AG09309 (cell line): ENCODE measurements around the gene MPP1.

Source experiments
- DNase-seq: peaks from one replicate; pipeline ENCODE4 v3.0.0-alpha.2; 2010; ENCODE audit warnings: low read depth
- H3K4me3 ChIP-seq: 2 replicates; pipeline ENCODE4 v1.5.1; 2011; ENCODE audit warnings: mild to moderate bottlenecking, low read depth, low read length, moderate library complexity; ENCODE audit not compliant: control insufficient read depth
- TF ChIP-seq, protein P1 (sequence below): IDR thresholded peaks from 2 replicates; pipeline ENCODE4 v1.5.1; 2011; ENCODE audit warnings: mild to moderate bottlenecking, low read depth, low read length, inconsistent platforms; ENCODE audit not compliant: insufficient read depth, control insufficient read depth; ENCODE audit errors: missing control alignments

The MPP1 gene

DNA sequence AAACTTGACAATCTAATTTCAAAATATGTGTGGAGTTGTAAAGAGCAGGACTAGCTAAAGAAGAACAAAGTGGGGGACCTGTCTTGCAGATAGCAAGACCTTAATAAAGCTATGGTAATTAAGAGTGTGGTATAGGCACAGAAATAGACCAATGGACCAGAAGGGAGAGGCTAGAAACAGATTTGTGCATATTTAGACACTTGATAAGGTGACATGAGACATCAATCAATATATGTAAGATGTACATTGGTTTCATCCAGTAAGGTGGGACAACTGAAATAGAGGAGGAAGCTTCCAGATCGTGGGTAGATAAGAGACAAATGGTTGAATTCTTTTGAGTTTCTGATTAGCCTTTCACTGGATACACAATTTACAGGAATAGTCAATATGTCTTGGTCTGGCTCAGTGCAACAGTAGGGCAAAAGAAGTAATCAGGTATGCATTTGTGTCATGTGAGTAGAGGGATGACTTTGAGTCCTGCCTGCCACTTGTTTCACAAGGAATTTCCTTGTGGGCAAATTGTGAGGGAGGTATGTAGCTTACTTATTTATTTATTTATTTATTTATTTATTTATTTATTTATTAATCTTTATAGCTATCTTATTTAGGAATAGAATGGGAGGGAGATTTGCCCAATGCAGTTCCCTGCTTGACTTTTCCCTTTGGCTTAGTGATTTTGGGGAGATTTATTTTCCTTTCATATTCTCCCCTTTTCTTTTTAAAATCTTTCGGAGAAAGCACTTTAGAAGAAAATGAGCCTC is 7.2 kb upstream of the MPP1 start:
- H3K4me3 ChIP-seq = no peak overlapping the region
- no peak for DNase-seq
- TF ChIP-seq, protein P1, sequence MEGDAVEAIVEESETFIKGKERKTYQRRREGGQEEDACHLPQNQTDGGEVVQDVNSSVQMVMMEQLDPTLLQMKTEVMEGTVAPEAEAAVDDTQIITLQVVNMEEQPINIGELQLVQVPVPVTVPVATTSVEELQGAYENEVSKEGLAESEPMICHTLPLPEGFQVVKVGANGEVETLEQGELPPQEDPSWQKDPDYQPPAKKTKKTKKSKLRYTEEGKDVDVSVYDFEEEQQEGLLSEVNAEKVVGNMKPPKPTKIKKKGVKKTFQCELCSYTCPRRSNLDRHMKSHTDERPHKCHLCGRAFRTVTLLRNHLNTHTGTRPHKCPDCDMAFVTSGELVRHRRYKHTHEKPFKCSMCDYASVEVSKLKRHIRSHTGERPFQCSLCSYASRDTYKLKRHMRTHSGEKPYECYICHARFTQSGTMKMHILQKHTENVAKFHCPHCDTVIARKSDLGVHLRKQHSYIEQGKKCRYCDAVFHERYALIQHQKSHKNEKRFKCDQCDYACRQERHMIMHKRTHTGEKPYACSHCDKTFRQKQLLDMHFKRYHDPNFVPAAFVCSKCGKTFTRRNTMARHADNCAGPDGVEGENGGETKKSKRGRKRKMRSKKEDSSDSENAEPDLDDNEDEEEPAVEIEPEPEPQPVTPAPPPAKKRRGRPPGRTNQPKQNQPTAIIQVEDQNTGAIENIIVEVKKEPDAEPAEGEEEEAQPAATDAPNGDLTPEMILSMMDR = no peak

DNA sequence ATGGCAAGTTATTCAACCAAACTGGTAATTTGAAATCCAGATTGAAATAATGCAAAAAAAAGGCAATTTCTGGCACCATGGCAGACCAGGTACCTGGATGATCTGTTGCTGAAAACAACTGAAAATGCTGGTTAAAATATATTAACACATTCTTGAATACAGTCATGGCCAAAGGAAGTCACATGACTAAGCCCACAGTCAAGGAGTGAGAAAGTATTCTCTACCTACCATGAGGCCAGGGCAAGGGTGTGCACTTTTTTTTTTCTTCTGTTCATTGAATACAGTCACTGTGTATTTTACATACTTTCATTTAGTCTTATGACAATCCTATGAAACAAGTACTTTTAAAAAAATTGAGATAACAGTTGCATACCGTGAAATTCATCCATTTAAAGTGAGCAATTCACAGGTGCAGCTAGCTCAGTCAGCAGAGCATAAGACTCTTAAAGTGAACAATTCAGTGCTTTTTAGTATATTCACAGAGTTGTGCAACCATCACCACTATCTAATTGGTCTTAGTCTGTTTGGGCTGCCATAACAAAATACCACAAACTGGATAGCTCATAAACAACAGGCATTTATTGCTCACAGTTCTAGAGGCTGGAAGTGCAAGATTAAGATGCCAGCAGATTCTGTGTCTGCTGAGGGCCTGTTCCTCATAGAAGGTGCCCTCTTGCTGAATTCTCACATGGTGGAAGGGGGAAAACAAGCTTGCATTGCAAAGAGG is 4.8 kb upstream of the MPP1 start:
- no peak overlapping the region for H3K4me3 ChIP-seq
- TF ChIP-seq, protein P1 = no peak
- no peak for DNase-seq

DNA sequence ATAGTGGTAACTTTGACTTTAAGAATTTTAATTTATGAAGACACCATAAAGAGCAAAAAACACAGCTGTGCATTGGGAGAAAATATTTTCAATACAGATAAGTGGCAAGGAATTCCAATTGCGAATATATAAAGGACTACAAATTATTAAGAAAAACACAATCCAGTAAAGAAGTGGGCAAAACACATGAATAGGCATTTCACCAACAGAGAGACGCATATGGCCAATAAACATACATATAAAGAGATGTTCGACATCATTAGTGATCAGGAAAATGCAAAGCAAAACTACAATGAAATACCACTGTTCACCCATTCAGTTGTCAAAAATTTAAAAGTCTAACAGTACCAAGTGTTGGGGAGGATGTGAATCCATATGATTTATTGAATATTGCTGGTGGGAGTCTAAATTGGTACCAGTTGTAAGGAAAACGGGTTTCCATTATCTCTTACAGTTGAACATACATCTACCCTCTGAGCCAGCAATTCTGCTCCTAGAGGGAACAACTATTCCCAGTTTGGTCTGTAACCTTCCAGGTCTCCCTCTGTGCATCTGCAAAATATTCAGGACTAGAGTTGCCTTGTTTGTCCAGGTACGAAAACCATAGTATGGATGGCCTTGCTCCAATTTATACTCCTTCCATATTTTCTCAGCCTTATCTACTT is 1.7 kb upstream of the MPP1 start:
- no peak overlapping the region for H3K4me3 ChIP-seq
- DNase-seq = no peak
- TF ChIP-seq, protein P1 = no peak

DNA sequence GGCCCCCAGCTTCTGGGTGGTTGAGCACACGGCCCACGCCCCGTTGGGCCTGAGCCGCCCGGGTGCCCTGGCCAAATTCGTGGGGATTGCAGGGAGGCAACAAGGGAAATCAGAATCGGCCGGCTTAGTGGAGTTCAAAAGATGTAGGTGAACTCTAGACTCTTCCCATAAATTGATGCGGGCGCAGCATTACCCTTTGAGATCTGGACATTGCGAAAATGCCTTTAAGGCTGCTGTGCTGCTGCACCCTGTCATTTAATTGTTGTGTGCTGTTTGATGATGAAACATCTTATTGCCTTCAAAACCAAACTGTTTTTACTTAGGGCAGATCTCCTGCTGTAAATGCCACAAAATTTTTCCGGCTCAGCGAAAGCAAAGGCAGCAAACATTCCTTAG is 409 bp upstream of the MPP1 start:
- H3K4me3 ChIP-seq = peak overlapping the region; percentile 73
- TF ChIP-seq, protein P1 = no peak
- DNase-seq = no peak

DNA sequence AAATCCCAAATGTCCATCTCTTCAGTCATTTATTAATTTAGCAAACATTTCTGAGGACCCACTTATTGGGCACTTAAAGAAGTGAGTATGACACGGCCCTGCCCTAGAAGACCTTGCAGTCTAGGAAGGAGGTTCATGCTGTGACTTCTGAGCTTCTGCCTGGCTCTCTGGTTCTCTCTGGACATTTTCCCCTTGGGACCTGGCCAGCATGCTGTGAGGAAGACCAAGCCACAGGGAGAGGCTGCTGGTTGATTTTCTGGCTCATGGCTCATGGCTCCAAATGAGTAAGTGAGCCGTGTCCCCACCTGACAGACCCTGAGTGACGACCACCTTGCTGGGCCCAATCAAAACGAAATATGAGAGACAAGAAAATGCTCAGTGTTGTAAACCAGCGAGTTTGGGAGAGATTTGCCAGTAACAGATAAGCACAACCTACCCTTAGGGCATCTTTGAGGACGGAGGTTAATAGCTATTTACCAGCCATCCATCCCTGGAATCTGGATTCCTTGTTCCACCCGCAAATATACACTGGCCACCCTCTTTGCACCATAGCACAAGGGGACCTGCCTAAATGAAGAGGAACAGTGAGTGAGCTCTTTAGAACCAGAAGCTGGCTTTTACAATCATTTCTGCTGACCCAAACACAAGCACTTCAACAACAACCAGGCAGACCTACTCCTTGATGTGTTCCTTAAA is 876 bp downstream of the MPP1 start:
- TF ChIP-seq, protein P1 = no peak
- H3K4me3 ChIP-seq = peak overlapping the region; percentile 73
- DNase-seq = no peak

DNA sequence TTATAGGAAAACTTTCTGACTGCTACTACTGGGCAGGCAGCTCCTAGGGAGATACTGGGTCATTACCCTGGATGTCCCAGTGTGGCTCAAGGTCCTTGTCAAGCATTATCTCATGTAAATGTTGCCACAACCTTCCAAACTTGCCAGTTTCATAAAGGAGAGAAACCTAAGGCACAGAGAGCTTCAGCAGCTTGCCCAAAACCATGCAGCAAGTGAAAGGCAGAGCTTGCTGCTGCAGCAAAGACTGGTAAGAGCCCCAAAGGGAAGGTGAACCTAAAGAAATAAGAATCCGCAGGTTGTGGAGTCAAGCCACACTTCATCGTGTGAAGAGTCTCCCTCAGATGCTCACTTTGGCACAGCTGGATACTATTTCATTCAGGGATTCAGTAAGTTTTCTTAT is 2.3 kb downstream of the MPP1 start:
- H3K4me3 ChIP-seq = no peak overlapping the region
- TF ChIP-seq, protein P1 = no peak
- no peak for DNase-seq
